Esophagus mucosa (tissue), 1 donor: ENCODE data around the gene MDFI. TPM values are rescaled to one million over a fixed set of nuclear protein-coding genes. Genes with fewer than 3 reads are reported as not detected.
"Not testable (repeated sequence)": the region's sequence is repeated elsewhere in the genome, so short reads cannot be mapped to it uniquely, and the experiment has no call there.

Experiments
- ATAC-seq: fragments of 200-7000 bp; cut with Tn5 transposase; one replicate; pipeline ENCODE4 v1.9.1; 2020
- total RNA-seq: library from RNA; stranded (reverse); gene quantifications from one replicate; pipeline ENCODE4 v1.2.4, GENCODE V29; 2023
- donor health status: DM: yes; HTN: yes; CAD: no.

The MDFI gene
- total RNA-seq, 1 donor from 2014 or later, result 47.1 TPM

GRCh38 chr6:41602864-41603608, 35.2 kb upstream of the MDFI start:
- peak; percentile 65 for ATAC-seq

GRCh38 chr6:41604006-41604405, 34.3 kb upstream of the MDFI start:
- ATAC-seq, result no peak

- ATAC-seq, result peak; percentile 16
Observed at GRCh38 chr6:41605649-41606048, 32.6 kb upstream of the MDFI start.

- ATAC-seq, result no peak
Observed at GRCh38 chr6:41607036-41607435, 31.2 kb upstream of the MDFI start.

- ATAC-seq, result no peak
Observed at GRCh38 chr6:41607736-41608135, 30.5 kb upstream of the MDFI start.

GRCh38 chr6:41608443-41609151, 29.7 kb upstream of the MDFI start:
- no peak for ATAC-seq

GRCh38 chr6:41614715-41615114, 23.6 kb upstream of the MDFI start:
- no peak for ATAC-seq

GRCh38 chr6:41615311-41615710, 23.0 kb upstream of the MDFI start:
- ATAC-seq, result no peak

- ATAC-seq, result no peak
Observed at GRCh38 chr6:41618598-41618997, 19.7 kb upstream of the MDFI start.

- ATAC-seq, result not testable (repeated sequence)
Observed at GRCh38 chr6:41619193-41619592, 19.1 kb upstream of the MDFI start.

- ATAC-seq, result no peak
Observed at GRCh38 chr6:41621367-41621766, 16.9 kb upstream of the MDFI start.

GRCh38 chr6:41621802-41622201, 16.5 kb upstream of the MDFI start:
- no peak for ATAC-seq

- ATAC-seq, result no peak
Observed at GRCh38 chr6:41622206-41622988, 15.9 kb upstream of the MDFI start.

- no peak for ATAC-seq
Observed at GRCh38 chr6:41623330-41623729, 14.9 kb upstream of the MDFI start.

- ATAC-seq, result no peak
Observed at GRCh38 chr6:41624621-41625380, 13.5 kb upstream of the MDFI start.

- peak; percentile 73 for ATAC-seq
Observed at GRCh38 chr6:41625442-41625841, 12.8 kb upstream of the MDFI start.

GRCh38 chr6:41626022-41626421, 12.2 kb upstream of the MDFI start:
- ATAC-seq, result no peak

- peak; percentile 70 for ATAC-seq
Observed at GRCh38 chr6:41626917-41627316, 11.4 kb upstream of the MDFI start.

GRCh38 chr6:41629128-41629527, 9.1 kb upstream of the MDFI start:
- no peak for ATAC-seq

GRCh38 chr6:41630069-41630468, 8.2 kb upstream of the MDFI start:
- ATAC-seq, result peak; percentile 26

GRCh38 chr6:41630946-41631345, 7.3 kb upstream of the MDFI start:
- ATAC-seq, result no peak

- no peak for ATAC-seq
Observed at GRCh38 chr6:41633056-41633634, 5.1 kb upstream of the MDFI start.
